SIG-M5 treated with dmso at 0.1 percent for 504 hours (cell line): ENCODE data around the gene KCTD19.
A peak's percentile ranks its signal among the peaks of the same experiment; 100 is the strongest.

Experiments used
- DNase-seq: peaks from one replicate; lab custom pipeline; 2025; ENCODE audit not compliant: unreplicated experiment; lab: John Stamatoyannopoulos, UW

Gene KCTD19

GRCh38 chr16:67244387-67245185 is 82.0 kb downstream of the KCTD19 start:
- DNase-seq = peak; percentile 95

- no peak for DNase-seq
Measured at GRCh38 chr16:67243481-67243880, 83.1 kb downstream of the KCTD19 start.

- no peak for DNase-seq
Measured at GRCh38 chr16:67242138-67242730, 84.3 kb downstream of the KCTD19 start.

GRCh38 chr16:67241008-67241900 is 85.3 kb downstream of the KCTD19 start:
- no peak for DNase-seq

- no peak for DNase-seq
Measured at GRCh38 chr16:67240506-67240905, 86.0 kb downstream of the KCTD19 start.
